Naive thymus-derived CD4-positive, alpha-beta T cell (primary cell): Measurements from ENCODE around the gene TSPAN18. TPM values are rescaled to one million over a fixed set of nuclear protein-coding genes. Genes with fewer than 3 reads are reported as not detected.

ENCODE experiments used
- ATAC-seq: fragments of 150-1000 bp; cut with Tn5 transposase; 2 replicates; pipeline ENCODE4 v1.10.0; 2021; ENCODE audit warnings: mild to moderate bottlenecking, moderate library complexity
- CTCF ChIA-PET: fragments of 350-600 bp; sonication (Branson Sonifier 250); formaldehyde crosslinking; loops from one replicate; lab custom pipeline; 2021; ENCODE audit warnings: antibody characterized with exemption; lab: Charles Lee
- POLR2A ChIA-PET: fragments of 350-600 bp; sonication (Branson Sonifier 250); formaldehyde crosslinking; loops from one replicate; lab custom pipeline; 2021; ENCODE audit warnings: antibody characterized with exemption, inconsistent platforms; lab: Charles Lee
- DNase-seq, 9 donors: peaks; one replicate each; pipeline versions ENCODE4 v3.0.0 to v3.0.0-alpha.2; 2020 to 2022; ENCODE audit warnings: mixed read lengths in 1 of 9
- H3K27ac ChIP-seq: one replicate; pipeline ENCODE4 v1.7.0; 2013; ENCODE audit warnings: mild to moderate bottlenecking, low read depth, low read length, moderate library complexity
- H3K27me3 ChIP-seq, 2 donors: one replicate each; pipeline ENCODE4 v1.7.0; 2013; ENCODE audit warnings: low read length in 2 of 2, mild to moderate bottlenecking in 2 of 2, moderate library complexity in 2 of 2; ENCODE audit not compliant: control insufficient read depth in 2 of 2, insufficient read depth in 2 of 2
- H3K36me3 ChIP-seq, 3 experiments: 1 replicate in 2 of 3; 2 replicates in 1 of 3; pipeline ENCODE4 v1.7.0; 2013; ENCODE audit warnings: low read length in 3 of 3, mild to moderate bottlenecking in 3 of 3, moderate library complexity in 1 of 3; ENCODE audit not compliant: insufficient read depth in 3 of 3, control insufficient read depth in 2 of 3
- H3K4me1 ChIP-seq, 2 donors: one replicate each; pipeline ENCODE4 v1.7.0; 2013; ENCODE audit warnings: low read length in 2 of 2, mild to moderate bottlenecking in 2 of 2, moderate library complexity in 1 of 2; ENCODE audit not compliant: control insufficient read depth in 2 of 2, insufficient read depth in 2 of 2
- H3K4me3 ChIP-seq: 2 replicates; pipeline ENCODE4 v1.7.0; 2013; ENCODE audit warnings: mild to moderate bottlenecking, low read length
- H3K9me3 ChIP-seq, 3 experiments: 1 replicate in 2 of 3; 2 replicates in 1 of 3; pipeline ENCODE4 v1.7.0; 2013; ENCODE audit warnings: low read length in 3 of 3; ENCODE audit not compliant: control insufficient read depth in 2 of 3
- H3K27ac Mint-ChIP-seq, 9 donors: one replicate each; pipeline ENCODE4 v1.8.0; 2020 to 2022; ENCODE audit warnings: mixed read lengths in 9 of 9, mild to moderate bottlenecking in 8 of 9, moderate library complexity in 5 of 9, inconsistent platforms in 2 of 9
- H3K27me3 Mint-ChIP-seq, 5 donors: one replicate each; pipeline ENCODE4 v1.8.0; 2021 to 2022; ENCODE audit warnings: mixed read lengths in 5 of 5, mild to moderate bottlenecking in 1 of 5
- H3K36me3 Mint-ChIP-seq, 5 donors: one replicate each; pipeline ENCODE4 v1.8.0; 2020 to 2022; ENCODE audit warnings: mixed read lengths in 5 of 5, mild to moderate bottlenecking in 3 of 5, inconsistent platforms in 1 of 5
- H3K4me1 Mint-ChIP-seq, 7 donors: one replicate each; pipeline ENCODE4 v1.8.0; 2020 to 2022; ENCODE audit warnings: mixed read lengths in 7 of 7, mild to moderate bottlenecking in 3 of 7, inconsistent platforms in 1 of 7
- H3K4me3 Mint-ChIP-seq, 10 donors: one replicate each; pipeline ENCODE4 v1.8.0; 2020 to 2022; ENCODE audit warnings: mild to moderate bottlenecking in 10 of 10, mixed read lengths in 10 of 10, moderate library complexity in 6 of 10, inconsistent platforms in 2 of 10
- H3K9me3 Mint-ChIP-seq, 11 donors: one replicate each; pipeline ENCODE4 v1.8.0; 2020 to 2022; ENCODE audit warnings: mixed read lengths in 11 of 11, mild to moderate bottlenecking in 4 of 11, inconsistent platforms in 1 of 11, moderate library complexity in 1 of 11
- intact Hi-C, 2 donors: fragments of 100-400 bp; cut with micrococcal nuclease; formaldehyde crosslinking; loops; one replicate each; pipeline ENCODE4 v1.15.1; 2023
- polyA plus RNA-seq, 2 donors: library from polyadenylated mRNA; unstranded; fragments of 300-500 nt; fragmentation: Illumina TruSeq; gene quantifications; one replicate each; pipeline ENCODE4 v1.2.3, GENCODE V29; 2021
- total RNA-seq, 6 experiments: library from RNA in 5 of 6; stranded (reverse) in 5 of 6; gene quantifications; 1 replicate in 5 of 6; 2 replicates in 1 of 6; pipeline ENCODE4 v1.2.3 and lab custom pipeline; 2021 to 2026

The TSPAN18 gene
- total and polyA plus RNA-seq, 7 experiments from 2014 or later = 8.8 to 57.0 (median 21.7) TPM

DNA sequence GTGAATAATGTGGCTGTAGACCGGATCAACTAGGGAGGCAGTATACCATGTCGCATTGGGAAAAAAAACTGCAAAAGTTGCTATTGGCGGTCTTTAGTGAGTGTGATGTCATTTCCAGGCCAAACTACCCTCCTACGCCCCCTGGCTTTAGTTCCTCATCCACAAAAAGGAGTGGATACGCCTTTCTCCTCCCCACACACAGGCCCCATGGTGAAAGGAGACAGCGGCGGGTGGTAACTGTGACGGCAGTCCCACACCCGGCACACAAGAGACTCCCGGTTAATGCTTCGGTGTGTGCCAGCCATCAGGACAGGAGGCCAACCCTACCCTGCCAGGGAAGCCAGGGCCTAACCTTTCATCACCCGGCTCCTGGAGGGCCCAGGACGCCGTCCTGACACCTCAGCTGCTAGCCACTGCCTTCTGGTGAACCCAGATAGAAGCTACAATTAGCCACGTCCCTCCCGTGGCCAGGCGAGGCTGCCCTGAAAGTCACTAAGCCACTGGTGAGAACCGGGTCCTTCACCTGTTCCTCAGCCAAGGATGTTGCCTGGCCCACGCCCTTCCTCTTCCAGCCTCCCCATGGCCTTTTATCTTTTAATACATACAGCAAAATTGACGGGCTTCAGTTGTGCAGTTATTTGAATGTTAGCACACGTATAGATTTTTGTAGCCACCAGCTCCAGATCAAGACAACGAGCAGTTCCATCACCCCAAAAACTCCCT is 213.1 kb downstream of the TSPAN18 start:
- peak overlapping the region in 1 of 9 donors; percentile 12 for H3K27ac Mint-ChIP-seq
- ChIA-PET CTCF (interaction anchor here (18.6 kb wide), 1 partner anchor 164 kb away, joined by 567 read pairs; no protein-coding TSS in a partner anchor), POLR2A (interaction anchor here (0.6 kb wide), 1 partner anchor 300 kb away, joined by 3 read pairs; no protein-coding TSS in a partner anchor)
- H3K9me3 ChIP-seq = no peaks in the 10 kb centered on the region
- no peak overlapping the region for H3K4me3 Mint-ChIP-seq
- intact Hi-C loops = loop anchor here in 1 of 2 donors (5.0 kb wide), 1 partner anchor 392 kb away; no protein-coding TSS in a partner anchor
- no peaks in the 10 kb centered on the region for H3K36me3 Mint-ChIP-seq
- no peak overlapping the region for H3K4me3 ChIP-seq
- H3K9me3 Mint-ChIP-seq = peaks cover 0 to 3% (median 0%) of the 10 kb centered on the region in 11 donors
- H3K36me3 ChIP-seq = no peaks in the 10 kb centered on the region
- peaks cover 0 to 23% (median 10%) of the 10 kb centered on the region in 7 donors for H3K4me1 Mint-ChIP-seq
- H3K27me3 ChIP-seq = no peaks in the 10 kb centered on the region
- DNase-seq (no peak), ATAC-seq (no peak)
- H3K4me1 ChIP-seq = peaks cover 5 to 6% of the 10 kb centered on the region in 2 donors
- H3K27me3 Mint-ChIP-seq = peaks cover 0 to 4% (median 0%) of the 10 kb centered on the region in 5 donors
- no peak overlapping the region for H3K27ac ChIP-seq

- Mint-ChIP-seq H3K27me3 (peaks cover 0 to 4% (median 0%) of the 10 kb centered on the region in 5 donors), H3K4me1 (peaks cover 0 to 23% (median 10%) of the 10 kb centered on the region in 7 donors), H3K9me3 (peaks cover 0 to 3% (median 0%) of the 10 kb centered on the region in 11 donors), H3K27ac (peak overlapping the region in 1 of 9 donors; percentile 12), H3K4me3 (no peak overlapping the region), H3K36me3 (no peaks in the 10 kb centered on the region)
- Histone ChIP-seq H3K27me3 (no peaks in the 10 kb centered on the region), H3K27ac (no peak overlapping the region), H3K36me3 (no peaks in the 10 kb centered on the region), H3K9me3 (no peaks in the 10 kb centered on the region), H3K4me3 (no peak overlapping the region), H3K4me1 (peaks cover 5 to 6% of the 10 kb centered on the region in 2 donors)
- ChIA-PET POLR2A (no interaction called here), CTCF (interaction anchor here (1.1 to 18.6 kb wide), 4 partner anchors 9 to 390 kb away, joined by 3 to 567 read pairs (median 4); no protein-coding TSS in a partner anchor)
- DNase-seq (no peak), ATAC-seq (no peak)
- intact Hi-C loops = no loop called here
Observed at GRCh38 chr11:44940404-44940803, 213.6 kb downstream of the TSPAN18 start.

GRCh38 chr11:44940835-44941234 is 214.1 kb downstream of the TSPAN18 start:
- Mint-ChIP-seq H3K27ac (no peak overlapping the region), H3K27me3 (peaks cover 0 to 4% (median 0%) of the 10 kb centered on the region in 5 donors), H3K9me3 (peaks cover 0 to 3% (median 0%) of the 10 kb centered on the region in 11 donors), H3K4me1 (peaks cover 0 to 23% (median 10%) of the 10 kb centered on the region in 7 donors), H3K4me3 (no peak overlapping the region), H3K36me3 (no peaks in the 10 kb centered on the region)
- ChIA-PET POLR2A (no interaction called here), CTCF (interaction anchor here (1.1 to 18.6 kb wide), 4 partner anchors 9 to 390 kb away, joined by 3 to 567 read pairs (median 4); no protein-coding TSS in a partner anchor)
- DNase-seq (no peak), ATAC-seq (no peak)
- H3K27me3 ChIP-seq = no peaks in the 10 kb centered on the region
- H3K36me3 ChIP-seq = no peaks in the 10 kb centered on the region
- no peaks in the 10 kb centered on the region for H3K9me3 ChIP-seq
- no peak overlapping the region for H3K27ac ChIP-seq
- peaks cover 5 to 6% of the 10 kb centered on the region in 2 donors for H3K4me1 ChIP-seq
- no peak overlapping the region for H3K4me3 ChIP-seq
- intact Hi-C loops = no loop called here

DNA sequence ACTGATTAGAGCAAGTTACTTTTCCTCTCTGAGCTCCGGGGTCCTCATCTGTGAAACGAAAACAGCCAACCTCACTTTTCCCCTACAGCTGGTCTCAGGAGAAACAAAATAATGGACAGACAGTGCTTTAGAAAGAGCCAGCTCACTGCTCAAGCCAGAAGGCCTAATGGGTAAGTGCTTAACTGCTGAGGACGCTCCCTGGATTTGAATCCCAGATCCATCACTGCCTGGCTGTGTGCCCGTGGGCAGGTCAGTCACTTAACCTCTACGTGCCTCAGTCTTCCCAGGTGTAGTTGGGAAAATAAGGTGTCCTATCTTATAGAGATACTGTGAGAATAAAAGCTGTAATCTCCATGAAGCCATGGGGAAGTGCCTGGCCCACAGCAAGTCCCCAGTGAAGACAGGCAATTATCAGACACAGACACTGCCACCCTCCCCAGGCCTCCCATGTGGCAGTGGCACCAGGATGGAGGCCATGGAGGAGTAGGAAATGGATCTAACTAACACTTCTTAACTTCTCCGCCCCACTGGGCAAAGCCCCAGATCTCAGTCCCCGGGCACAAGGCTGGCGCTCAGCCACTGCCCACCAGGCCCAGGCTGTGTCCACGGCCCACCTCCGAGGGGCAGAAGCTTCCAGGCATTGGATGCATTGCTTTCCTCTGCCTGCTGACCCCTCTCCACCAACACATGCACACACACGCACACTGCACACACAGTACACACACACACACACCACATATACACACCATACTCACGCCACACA is 214.7 kb downstream of the TSPAN18 start:
- H3K27me3 ChIP-seq = no peaks in the 10 kb centered on the region
- ChIA-PET CTCF (interaction anchor here (1.1 to 18.6 kb wide), 4 partner anchors 10 to 389 kb away, joined by 3 to 567 read pairs (median 4); no protein-coding TSS in a partner anchor), POLR2A (no interaction called here)
- Mint-ChIP-seq H3K4me1 (peaks cover 0 to 23% (median 10%) of the 10 kb centered on the region in 7 donors), H3K36me3 (no peaks in the 10 kb centered on the region), H3K27ac (peak overlapping the region in 1 of 9 donors; percentile 23), H3K4me3 (no peak overlapping the region), H3K27me3 (peaks cover 0 to 4% (median 0%) of the 10 kb centered on the region in 5 donors), H3K9me3 (peaks cover 0 to 3% (median 0%) of the 10 kb centered on the region in 11 donors)
- no peaks in the 10 kb centered on the region for H3K9me3 ChIP-seq
- no peak overlapping the region for H3K27ac ChIP-seq
- DNase-seq (no peak), ATAC-seq (no peak)
- intact Hi-C loops = no loop called here
- H3K36me3 ChIP-seq = no peaks in the 10 kb centered on the region
- peaks cover 3 to 6% of the 10 kb centered on the region in 2 donors for H3K4me1 ChIP-seq
- no peak overlapping the region for H3K4me3 ChIP-seq

DNA sequence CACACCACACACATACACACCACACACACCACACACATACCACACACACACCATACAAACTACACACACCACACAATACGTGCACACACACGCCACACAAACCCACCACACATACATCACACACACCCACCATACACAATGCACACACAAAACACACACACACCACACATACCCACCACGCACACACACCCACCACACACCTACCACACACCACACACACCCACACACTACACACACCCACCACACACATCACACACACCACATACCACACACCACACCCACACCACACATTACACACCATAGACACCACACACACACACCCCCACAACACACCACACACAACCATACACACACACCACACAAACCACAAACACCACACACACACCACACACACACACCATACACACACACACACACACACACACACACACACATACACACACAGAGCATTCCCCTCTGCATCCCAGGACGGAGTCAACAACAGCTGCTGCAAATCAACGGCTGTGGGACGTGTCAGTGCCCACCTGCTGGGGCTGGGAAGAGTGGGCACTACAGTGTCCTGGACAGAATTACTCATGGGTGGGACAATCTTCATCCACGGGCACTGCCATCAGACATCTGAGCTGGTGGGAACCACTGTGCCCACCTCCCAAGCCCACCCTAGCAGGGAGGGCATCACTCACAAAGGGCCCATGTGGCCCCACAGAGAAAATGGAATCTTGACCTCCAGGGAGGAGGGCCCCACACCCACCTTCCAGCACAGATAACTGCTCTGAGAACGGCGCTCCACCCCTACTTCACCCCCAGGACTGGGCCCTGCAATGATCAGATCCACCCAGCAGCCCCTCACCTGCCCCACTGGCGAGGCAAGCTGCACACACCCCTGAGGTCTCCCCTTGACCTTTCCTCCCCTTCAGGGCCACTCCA is 215.5 kb downstream of the TSPAN18 start:
- no peaks in the 10 kb centered on the region for H3K36me3 ChIP-seq
- Mint-ChIP-seq H3K27me3 (peaks cover 0 to 5% (median 0%) of the 10 kb centered on the region in 5 donors), H3K4me3 (no peak overlapping the region), H3K9me3 (peaks cover 0 to 3% (median 0%) of the 10 kb centered on the region in 11 donors), H3K27ac (peak overlapping the region in 2 of 9 donors; percentile 23 to 47), H3K4me1 (peaks cover 0 to 23% (median 10%) of the 10 kb centered on the region in 7 donors), H3K36me3 (no peaks in the 10 kb centered on the region)
- H3K4me3 ChIP-seq = no peak overlapping the region
- POLR2A ChIA-PET = no interaction called here
- ATAC-seq = no peak
- no peaks in the 10 kb centered on the region for H3K27me3 ChIP-seq
- no peak for DNase-seq
- peaks cover 0 to 6% of the 10 kb centered on the region in 2 donors for H3K4me1 ChIP-seq
- CTCF ChIA-PET = interaction anchor here (1.5 to 18.6 kb wide), 2 partner anchors 10 to 161 kb away, joined by 4 to 567 read pairs; no protein-coding TSS in a partner anchor
- intact Hi-C loops = no loop called here
- H3K9me3 ChIP-seq = no peaks in the 10 kb centered on the region
- no peak overlapping the region for H3K27ac ChIP-seq
